Esophagus squamous epithelium (tissue), 5 donors: ENCODE measurements around the gene ARAP3. TPM values are rescaled to one million over a fixed set of nuclear protein-coding genes. Genes with fewer than 3 reads are reported as not detected.

Experiments used
- DNase-seq: peaks from one replicate; lab custom pipeline; 2025; lab: John Stamatoyannopoulos, UW
- H3K27ac ChIP-seq, 4 donors: fragments of 200-600 bp; sonication (generic); one replicate each; pipeline ENCODE4 v1.5.1; 2016 to 2019; ENCODE audit warnings: mild to moderate bottlenecking in 1 of 4
- H3K27me3 ChIP-seq, 4 donors: fragments of 200-600 bp; sonication (generic); 1 replicate in 3 of 4; 2 replicates in 1 of 4; pipeline versions ENCODE4 v1.5.1 to v1.6.0; 2017 to 2021; ENCODE audit warnings: antibody characterized with exemption in 1 of 4
- H3K36me3 ChIP-seq, 3 donors: fragments of 200-600 bp; sonication (generic); one replicate each; pipeline ENCODE4 v1.5.1; 2016 to 2019
- H3K4me1 ChIP-seq, 3 donors: fragments of 200-600 bp; sonication (generic); one replicate each; pipeline ENCODE4 v1.5.1; 2017 to 2019
- H3K4me3 ChIP-seq, 4 donors: fragments of 200-600 bp; sonication (generic); 1 replicate in 3 of 4; 2 replicates in 1 of 4; pipeline ENCODE4 v1.5.1; 2016 to 2019; ENCODE audit warnings: mild to moderate bottlenecking in 2 of 4, moderate library complexity in 1 of 4
- H3K9me3 ChIP-seq, 3 donors: fragments of 200-600 bp; sonication (generic); one replicate each; pipeline ENCODE4 v1.5.1; 2016 to 2019
- CTCF ChIP-seq, 6 experiments: fragments of 450-650 bp in 4 of 6; fragments of 200-600 bp in 2 of 6; sonication (generic) in 2 of 6; IDR thresholded peaks; one replicate each; pipeline ENCODE4 v1.5.1; 2016 to 2019; ENCODE audit warnings: antibody characterized with exemption in 6 of 6, mild to moderate bottlenecking in 4 of 6, moderate library complexity in 4 of 6
- POLR2A ChIP-seq, 4 donors: fragments of 450-650 bp; IDR thresholded peaks; one replicate each; pipeline ENCODE4 v1.6.1; 2017; ENCODE audit warnings: antibody characterized with exemption in 4 of 4, mild to moderate bottlenecking in 4 of 4, moderate library complexity in 3 of 4
- WGBS, 2 donors: methylation state at CpG; one replicate each; pipeline ENCODE4 v1.1.5; 2018; 5-methylcytosine and 5-hydroxymethylcytosine counted together
- intact Hi-C: fragments of 100-400 bp; cut with DNase I; formaldehyde crosslinking; loops from one replicate; pipeline ENCODE4 v1.15.0; 2022
- total RNA-seq, 4 donors: library from RNA; depleted of rRNA; stranded (reverse); fragments of >200 nt; gene quantifications; one replicate each; pipeline ENCODE4 v1.1.0, GENCODE V29; 2016
- donor health status: DM: yes; HTN: yes; CAD: no.

ARAP3 gene
- total RNA-seq, 4 donors from 2014 or later = 1.1 to 5.9 (median 2.4) TPM

GRCh38 chr5:141703133-141703561 is 21.1 kb upstream of the ARAP3 start:
- WGBS, 2 donors = 4 to 10% methylated on average over 9 to 16 of the region's 16 CpGs
- Histone ChIP-seq H3K9me3 (no peaks in the 10 kb centered on the region), H3K27me3 (peaks cover 0 to 74% (median 4%) of the 10 kb centered on the region in 4 donors), H3K4me3 (peak overlapping the region; percentile 36 to 73 (median 46)), H3K27ac (no peak overlapping the region), H3K36me3 (no peaks in the 10 kb centered on the region), H3K4me1 (peaks cover 7 to 21% (median 18%) of the 10 kb centered on the region in 3 donors)
- TF ChIP-seq POLR2A (IDR thresholded peaks at IDR 0.05) (no peak), CTCF (IDR thresholded peaks at IDR 0.05) (no peak)
- DNase-seq = no peak
- intact Hi-C loops = loop anchor here (2.0 kb wide), 1 partner anchor 176 kb away; the partner anchor contains the start of gene PCDH1

GRCh38 chr5:141701360-141702119 is 19.5 kb upstream of the ARAP3 start:
- Histone ChIP-seq H3K9me3 (no peaks in the 10 kb centered on the region), H3K4me1 (peaks cover 7 to 21% (median 18%) of the 10 kb centered on the region in 3 donors), H3K36me3 (no peaks in the 10 kb centered on the region), H3K27me3 (peaks cover 0 to 90% (median 4%) of the 10 kb centered on the region in 4 donors), H3K27ac (no peak overlapping the region), H3K4me3 (peak overlapping the region in 2 of 4 donors; percentile 50 to 73)
- TF ChIP-seq POLR2A (IDR thresholded peaks at IDR 0.05) = no peak
- DNase-seq = no peak
- WGBS, 2 donors = 20 to 33% methylated on average over 10 to 14 of the region's 16 CpGs
- intact Hi-C loops = loop anchor here (2.0 kb wide), 1 partner anchor 177 kb away; the partner anchor contains the start of gene PCDH1

GRCh38 chr5:141697586-141697985 is 15.6 kb upstream of the ARAP3 start:
- H3K27me3 ChIP-seq = peaks cover 0 to 65% (median 4%) of the 10 kb centered on the region in 4 donors
- intact Hi-C loops = no loop called here
- peaks cover 5 to 21% (median 14%) of the 10 kb centered on the region in 3 donors for H3K4me1 ChIP-seq
- TF ChIP-seq POLR2A (IDR thresholded peaks at IDR 0.05) (no peak), CTCF (IDR thresholded peaks at IDR 0.05) (no peak)
- no peak for DNase-seq
- H3K9me3 ChIP-seq = no peaks in the 10 kb centered on the region
- H3K27ac ChIP-seq = no peak overlapping the region
- H3K36me3 ChIP-seq = no peaks in the 10 kb centered on the region
- H3K4me3 ChIP-seq = no peak overlapping the region
- WGBS, 2 donors = 80 to 93% methylated on average over 3 of the region's 3 CpGs

GRCh38 chr5:141696431-141696830 is 14.4 kb upstream of the ARAP3 start:
- Histone ChIP-seq H3K27ac (no peak overlapping the region), H3K9me3 (no peaks in the 10 kb centered on the region), H3K36me3 (no peaks in the 10 kb centered on the region), H3K27me3 (peaks cover 0 to 57% (median 1%) of the 10 kb centered on the region in 4 donors), H3K4me3 (no peak overlapping the region), H3K4me1 (peaks cover 6 to 19% (median 6%) of the 10 kb centered on the region in 3 donors)
- DNase-seq = no peak
- WGBS, 2 donors = no CpG with 5 or more reads among the region's 2 CpGs
- TF ChIP-seq POLR2A (IDR thresholded peaks at IDR 0.05) = no peak
- intact Hi-C loops = no loop called here

GRCh38 chr5:141695627-141696215 is 13.7 kb upstream of the ARAP3 start:
- TF ChIP-seq POLR2A (IDR thresholded peaks at IDR 0.05) (no peak), CTCF (IDR thresholded peaks at IDR 0.05) (no peak)
- no peaks in the 10 kb centered on the region for H3K36me3 ChIP-seq
- H3K27ac ChIP-seq = no peak overlapping the region
- peaks cover 6 to 19% (median 6%) of the 10 kb centered on the region in 3 donors for H3K4me1 ChIP-seq
- no peaks in the 10 kb centered on the region for H3K9me3 ChIP-seq
- intact Hi-C loops = no loop called here
- DNase-seq = no peak
- 50 to 56% methylated on average over 10 to 11 of the region's 11 CpGs for WGBS, 2 donors
- peaks cover 0 to 54% (median 0%) of the 10 kb centered on the region in 4 donors for H3K27me3 ChIP-seq
- H3K4me3 ChIP-seq = no peak overlapping the region

GRCh38 chr5:141694479-141694878 is 12.4 kb upstream of the ARAP3 start:
- Histone ChIP-seq H3K27ac (no peak overlapping the region), H3K36me3 (no peaks in the 10 kb centered on the region), H3K27me3 (peaks cover 0 to 54% (median 0%) of the 10 kb centered on the region in 4 donors), H3K4me3 (no peak overlapping the region), H3K4me1 (peaks cover 6 to 19% (median 6%) of the 10 kb centered on the region in 3 donors), H3K9me3 (no peaks in the 10 kb centered on the region)
- intact Hi-C loops = loop anchor here (5.0 kb wide), 1 partner anchor 268 kb away; no protein-coding TSS in a partner anchor
- 61 to 73% methylated on average over 4 of the region's 5 CpGs for WGBS, 2 donors
- TF ChIP-seq CTCF (IDR thresholded peaks at IDR 0.05) (no peak), POLR2A (IDR thresholded peaks at IDR 0.05) (no peak)
- no peak for DNase-seq
